ENCODE results near the gene CD14.
"Not testable (repeated sequence)": the region's sequence is repeated elsewhere in the genome, so short reads cannot be mapped to it uniquely, and the experiment has no call there.

CD14 gene

GRCh38 chr5:140593070-140593469 is 39.9 kb downstream of the CD14 start:
- not testable (repeated sequence) for DNase-seq

GRCh38 chr5:140591747-140592372 is 41.1 kb downstream of the CD14 start:
- DNase-seq: no peak

- no peak for DNase-seq
These were observed 42.1 kb downstream of the CD14 start for GRCh38 chr5:140590861-140591260.

- DNase-seq: no peak
These were observed 44.5 kb downstream of the CD14 start for GRCh38 chr5:140588311-140589070.

GRCh38 chr5:140587495-140587894 is 45.5 kb downstream of the CD14 start:
- no peak for DNase-seq

Measured in activated CD4-positive, alpha-beta T cell treated with anti-CD3 and anti-CD28 coated beads, Interleukin-2, Interleukin-6, amounts not matched to agents 100 ng/mL and 50 ng/mL, durations not matched to agents 16 hours and 8 hours (primary cell).